Neural progenitor cell (in vitro differentiated cells): ENCODE results near the gene VPS37B.

Source experiments
- CTCF ChIP-seq: fragments of 200-600 bp; sonication (generic); IDR thresholded peaks from 2 replicates; pipeline ENCODE4 v1.5.1; 2017; ENCODE audit warnings: antibody characterized with exemption, mild to moderate bottlenecking
- EZH2 ChIP-seq: fragments of 200-600 bp; sonication (generic); IDR thresholded peaks from 2 replicates; pipeline ENCODE4 v1.6.1; 2017; ENCODE audit warnings: antibody characterized with exemption, mild to moderate bottlenecking, moderate library complexity
- EZH2phosphoT487 ChIP-seq: fragments of 200-600 bp; sonication (generic); IDR thresholded peaks from 2 replicates; pipeline ENCODE4 v1.6.1; 2017; ENCODE audit warnings: antibody characterized with exemption

- TF ChIP-seq CTCF (no peak), EZH2phosphoT487 (no peak), EZH2 (no peak)
These were observed 76.6 kb downstream of the VPS37B start for GRCh38 chr12:122819209-122819785.
